ENCODE results near the gene MYO1D.

MYO1D gene

DNA sequence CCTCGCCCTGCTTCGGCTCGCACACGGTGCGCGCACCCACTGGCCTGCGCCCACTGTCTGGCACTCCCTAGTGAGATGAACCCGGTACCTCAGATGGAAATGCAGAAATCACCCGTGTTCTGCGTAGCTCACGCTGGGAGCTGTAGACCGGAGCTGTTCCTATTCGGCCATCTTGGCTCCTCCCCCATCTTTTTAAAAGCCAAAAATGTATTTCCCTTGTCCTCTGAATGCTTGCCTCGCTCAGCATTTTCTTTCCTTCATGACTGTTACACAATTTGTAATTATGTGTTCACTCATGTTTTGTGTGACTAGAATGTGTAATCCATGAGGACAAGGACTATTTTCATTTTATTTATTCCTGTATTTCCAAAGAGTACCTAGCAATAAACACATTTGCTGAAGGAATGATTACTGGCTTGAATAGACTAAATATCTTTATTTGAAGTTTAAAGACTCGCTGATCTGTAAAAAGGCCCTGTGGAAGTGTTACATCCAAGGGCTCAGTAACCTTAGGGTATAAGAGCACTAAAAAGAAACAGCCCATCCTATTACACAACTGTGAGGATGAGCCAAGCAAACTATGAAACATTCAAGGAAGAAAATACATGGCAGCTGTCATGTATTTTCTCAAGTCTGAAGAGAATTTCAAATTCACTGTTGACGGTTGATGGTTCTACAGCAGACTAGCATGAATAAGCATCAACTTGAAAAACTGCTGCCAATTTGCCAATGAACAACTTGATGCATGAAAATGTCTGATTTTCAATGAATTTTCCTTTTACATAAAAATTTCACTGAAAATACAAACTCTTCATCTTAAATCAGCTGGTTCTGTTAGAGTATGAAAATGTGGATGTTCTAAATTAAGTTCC lies 192.6 kb downstream of the MYO1D start:
- in situ Hi-C loops (cut with HindIII; ENCODE audit: low pct_ligation_motif_present, low sequenced_read_pairs): no loop called here
- Histone ChIP-seq H3K27me3 (replicated peaks) (no peaks in the 10 kb centered on the region), H3K36me3 (replicated peaks) (no peaks in the 10 kb centered on the region), H3K4me3 (ENCODE audit: low read depth, low read length) (no peak overlapping the region), H3K27ac (no peak overlapping the region)
- TF ChIP-seq, protein P1, sequence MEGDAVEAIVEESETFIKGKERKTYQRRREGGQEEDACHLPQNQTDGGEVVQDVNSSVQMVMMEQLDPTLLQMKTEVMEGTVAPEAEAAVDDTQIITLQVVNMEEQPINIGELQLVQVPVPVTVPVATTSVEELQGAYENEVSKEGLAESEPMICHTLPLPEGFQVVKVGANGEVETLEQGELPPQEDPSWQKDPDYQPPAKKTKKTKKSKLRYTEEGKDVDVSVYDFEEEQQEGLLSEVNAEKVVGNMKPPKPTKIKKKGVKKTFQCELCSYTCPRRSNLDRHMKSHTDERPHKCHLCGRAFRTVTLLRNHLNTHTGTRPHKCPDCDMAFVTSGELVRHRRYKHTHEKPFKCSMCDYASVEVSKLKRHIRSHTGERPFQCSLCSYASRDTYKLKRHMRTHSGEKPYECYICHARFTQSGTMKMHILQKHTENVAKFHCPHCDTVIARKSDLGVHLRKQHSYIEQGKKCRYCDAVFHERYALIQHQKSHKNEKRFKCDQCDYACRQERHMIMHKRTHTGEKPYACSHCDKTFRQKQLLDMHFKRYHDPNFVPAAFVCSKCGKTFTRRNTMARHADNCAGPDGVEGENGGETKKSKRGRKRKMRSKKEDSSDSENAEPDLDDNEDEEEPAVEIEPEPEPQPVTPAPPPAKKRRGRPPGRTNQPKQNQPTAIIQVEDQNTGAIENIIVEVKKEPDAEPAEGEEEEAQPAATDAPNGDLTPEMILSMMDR (IDR thresholded peaks at IDR 0.05; ENCODE audit: low read depth, low read length, missing control alignments): no peak
- DNase-seq: no peak

DNA sequence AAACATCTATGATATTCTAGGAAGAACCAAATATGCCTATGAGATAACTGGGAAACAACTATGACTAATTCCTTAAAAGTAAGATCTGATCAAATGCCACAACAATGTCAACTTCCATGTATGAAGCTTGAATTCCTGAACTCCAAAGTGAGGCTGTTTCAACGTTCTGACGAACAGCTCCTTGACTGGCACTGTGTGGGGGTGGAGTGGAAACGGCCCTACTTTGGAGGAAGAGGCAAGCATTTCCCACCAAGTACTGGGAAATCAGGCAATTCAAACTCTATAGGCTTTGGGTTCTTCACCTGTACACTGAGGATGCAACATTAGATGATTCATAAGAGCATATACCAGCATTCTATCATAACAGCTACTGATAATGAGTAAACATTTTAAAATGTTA lies 203.0 kb downstream of the MYO1D start:
- TF ChIP-seq, protein P1 (IDR thresholded peaks at IDR 0.05; ENCODE audit: low read depth, low read length, missing control alignments): no peak
- Histone ChIP-seq H3K4me3 (ENCODE audit: low read depth, low read length) (no peak overlapping the region), H3K36me3 (replicated peaks) (no peaks in the 10 kb centered on the region), H3K27me3 (replicated peaks) (no peaks in the 10 kb centered on the region), H3K27ac (no peak overlapping the region)
- in situ Hi-C loops (cut with HindIII; ENCODE audit: low pct_ligation_motif_present, low sequenced_read_pairs): no loop called here
- peak; percentile 62 for DNase-seq

DNA sequence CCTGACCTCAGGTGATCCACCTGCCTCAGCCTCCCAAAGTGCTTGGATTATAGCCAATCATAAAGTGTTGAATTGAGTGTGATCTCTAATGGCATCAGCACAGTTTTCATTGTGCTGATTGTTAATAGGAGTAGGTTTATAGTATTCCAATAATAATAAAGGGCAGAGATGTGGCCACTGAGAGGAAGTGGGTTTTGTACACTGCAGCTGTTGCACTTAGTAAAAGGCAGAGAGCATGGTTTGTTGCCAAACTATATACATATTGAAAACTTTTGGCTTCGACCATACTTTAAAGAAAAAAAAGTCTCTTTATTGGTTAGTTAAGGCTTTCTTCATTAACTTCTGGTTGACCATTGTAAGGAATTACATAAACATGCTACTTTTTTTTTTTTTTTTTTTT lies 204.2 kb downstream of the MYO1D start:
- in situ Hi-C loops (cut with HindIII; ENCODE audit: low pct_ligation_motif_present, low sequenced_read_pairs): no loop called here
- Histone ChIP-seq H3K36me3 (replicated peaks) (no peaks in the 10 kb centered on the region), H3K27ac (no peak overlapping the region), H3K4me3 (ENCODE audit: low read depth, low read length) (no peak overlapping the region), H3K27me3 (replicated peaks) (no peaks in the 10 kb centered on the region)
- DNase-seq: no peak
- TF ChIP-seq, protein P1 (IDR thresholded peaks at IDR 0.05; ENCODE audit: low read depth, low read length, missing control alignments): no peak

DNA sequence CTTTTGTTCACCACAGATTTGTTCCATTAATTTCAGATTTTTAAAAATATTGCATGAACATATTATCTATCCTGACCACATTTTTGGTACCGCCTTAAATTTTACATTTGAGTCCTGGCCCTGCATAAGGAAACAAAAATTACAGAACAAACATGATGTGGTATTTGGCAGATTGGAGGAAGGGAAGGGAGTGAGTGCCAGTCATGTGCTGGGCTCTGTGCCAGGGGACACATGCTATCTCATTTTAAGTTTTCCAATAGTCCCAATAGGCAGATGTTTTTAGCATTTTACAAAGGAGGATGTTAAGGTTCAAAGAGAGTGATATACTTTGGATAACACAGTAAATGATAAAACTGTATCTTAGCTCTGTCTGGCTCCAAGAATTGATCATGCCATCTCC lies 205.0 kb downstream of the MYO1D start:
- TF ChIP-seq, protein P1 (IDR thresholded peaks at IDR 0.05; ENCODE audit: low read depth, low read length, missing control alignments): no peak
- Histone ChIP-seq H3K4me3 (ENCODE audit: low read depth, low read length) (no peak overlapping the region), H3K27me3 (replicated peaks) (no peaks in the 10 kb centered on the region), H3K36me3 (replicated peaks) (no peaks in the 10 kb centered on the region), H3K27ac (no peak overlapping the region)
- no peak for DNase-seq
- in situ Hi-C loops (cut with HindIII; ENCODE audit: low pct_ligation_motif_present, low sequenced_read_pairs): no loop called here

DNA sequence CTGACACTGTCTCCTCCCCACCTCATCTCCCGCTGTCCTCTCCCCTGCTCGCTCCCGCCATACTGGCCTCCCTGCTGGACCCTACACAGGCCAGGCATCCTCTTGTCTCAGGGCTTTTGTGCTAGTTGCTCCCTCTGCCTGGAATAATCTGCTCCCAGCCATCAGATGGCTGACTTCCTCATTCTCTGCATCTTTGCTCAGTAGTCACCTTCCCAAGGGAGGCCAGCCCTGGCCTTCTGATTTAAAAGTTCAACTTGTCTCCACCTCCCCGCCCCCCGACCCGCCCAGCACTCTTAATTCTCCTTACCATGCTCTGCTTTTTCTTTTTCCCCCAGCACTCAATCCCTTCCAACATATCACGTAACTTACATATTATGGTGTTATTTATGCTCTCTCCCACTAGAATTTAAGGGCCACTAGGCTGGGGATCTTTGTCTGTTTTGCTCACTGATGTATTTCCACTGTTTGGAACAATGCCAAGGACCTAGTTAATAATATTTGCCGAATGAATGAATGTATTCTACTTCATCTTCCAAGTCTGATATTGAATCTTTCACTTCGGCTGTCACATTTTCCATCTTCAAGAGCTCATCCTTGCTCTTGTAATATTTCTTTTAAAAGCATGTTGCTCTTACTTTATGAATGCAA lies 211.9 kb downstream of the MYO1D start:
- in situ Hi-C loops (cut with HindIII; ENCODE audit: low pct_ligation_motif_present, low sequenced_read_pairs): no loop called here
- no peak for DNase-seq

More for the DNA sequence above, 211.9 kb downstream of the MYO1D start:
- Histone ChIP-seq H3K36me3 (replicated peaks) (no peaks in the 10 kb centered on the region), H3K27me3 (replicated peaks) (no peaks in the 10 kb centered on the region), H3K4me3 (ENCODE audit: low read depth, low read length) (no peak overlapping the region), H3K27ac (no peak overlapping the region)
- TF ChIP-seq, protein P1 (IDR thresholded peaks at IDR 0.05; ENCODE audit: low read depth, low read length, missing control alignments): no peak

Measured in brain microvascular endothelial cell (primary cell).